WERI-Rb-1 (cell line): ENCODE measurements around the gene DUSP18.
"Not testable (repeated sequence)": the region's sequence is repeated elsewhere in the genome, so short reads cannot be mapped to it uniquely, and the experiment has no call there.

Source experiments
- DNase-seq: peaks from one replicate; pipeline ENCODE4 v3.0.0-alpha.2; 2020
- H3K27ac ChIP-seq: fragments of 250-450 bp; sonication (Bioruptor Pico); 2 replicates; pipeline ENCODE4 v1.5.1; 2020; ENCODE audit warnings: mild to moderate bottlenecking, moderate library complexity
- H3K27me3 ChIP-seq: fragments of 250-450 bp; sonication (Bioruptor Pico); 2 replicates; pipeline ENCODE4 v1.5.1; 2021; ENCODE audit warnings: mild to moderate bottlenecking, low read depth, moderate library complexity; ENCODE audit not compliant: insufficient read depth, severe bottlenecking
- H3K36me3 ChIP-seq: fragments of 250-450 bp; sonication (Bioruptor Pico); 2 replicates; pipeline ENCODE4 v1.5.1; 2020; ENCODE audit warnings: mild to moderate bottlenecking, moderate library complexity
- H3K4me3 ChIP-seq: 2 replicates; pipeline ENCODE4 v1.5.1; 2011; ENCODE audit warnings: low read depth, mild to moderate bottlenecking, control low read depth, low read length
- H3K9me3 ChIP-seq: fragments of 250-450 bp; sonication (Bioruptor Pico); 2 replicates; pipeline ENCODE4 v1.5.1; 2021; ENCODE audit warnings: mild to moderate bottlenecking, moderate library complexity; ENCODE audit not compliant: severe bottlenecking
- CTCF ChIP-seq: IDR thresholded peaks from 2 replicates; pipeline ENCODE4 v1.5.1; 2011; ENCODE audit warnings: low read depth, mild to moderate bottlenecking, control low read depth, inconsistent platforms, low read length

Gene DUSP18

GRCh38 chr22:30685178-30685577, 17.5 kb upstream of the DUSP18 start:
- no peak overlapping the region for H3K4me3 ChIP-seq
- TF ChIP-seq CTCF = no peak
- no peaks in the 10 kb centered on the region for H3K27me3 ChIP-seq
- H3K9me3 ChIP-seq = no peaks in the 10 kb centered on the region
- DNase-seq = no peak
- no peaks in the 10 kb centered on the region for H3K36me3 ChIP-seq
- H3K27ac ChIP-seq = no peak overlapping the region

GRCh38 chr22:30681831-30682230, 14.2 kb upstream of the DUSP18 start:
- H3K36me3 ChIP-seq = no peaks in the 10 kb centered on the region
- no peaks in the 10 kb centered on the region for H3K27me3 ChIP-seq
- no peak for DNase-seq
- no peaks in the 10 kb centered on the region for H3K9me3 ChIP-seq
- H3K4me3 ChIP-seq = no peak overlapping the region
- 0 out of 2 replicates have a peak overlapping the region, but pooled peaks have one; percentile 13 for H3K27ac ChIP-seq
- no peak for TF ChIP-seq CTCF

- Histone ChIP-seq H3K4me3 (no peak overlapping the region), H3K27me3 (no peaks in the 10 kb centered on the region), H3K27ac (peak overlapping the region; percentile 60), H3K9me3 (no peaks in the 10 kb centered on the region), H3K36me3 (no peaks in the 10 kb centered on the region)
- peak; percentile 61 for DNase-seq
- TF ChIP-seq CTCF = no peak
These were observed 13.5 kb upstream of the DUSP18 start for GRCh38 chr22:30680991-30681770.

- H3K4me3 ChIP-seq, DNase-seq, H3K36me3 ChIP-seq, H3K27me3 ChIP-seq, H3K9me3 ChIP-seq, H3K27ac ChIP-seq: not testable (repeated sequence)
These were observed 12.4 kb upstream of the DUSP18 start for GRCh38 chr22:30679895-30680690.

- not testable (repeated sequence) for H3K9me3 ChIP-seq, H3K27me3 ChIP-seq, DNase-seq, H3K27ac ChIP-seq, H3K36me3 ChIP-seq, H3K4me3 ChIP-seq
These were observed 8.9 kb upstream of the DUSP18 start for GRCh38 chr22:30676565-30676964.

GRCh38 chr22:30675436-30675835, 7.8 kb upstream of the DUSP18 start:
- no peaks in the 10 kb centered on the region for H3K27me3 ChIP-seq
- no peak for TF ChIP-seq CTCF
- H3K36me3 ChIP-seq = no peaks in the 10 kb centered on the region
- H3K4me3 ChIP-seq = no peak overlapping the region
- peak overlapping the region; percentile 72 for H3K27ac ChIP-seq
- H3K9me3 ChIP-seq = peaks cover 2% of the 10 kb centered on the region
- peak; percentile 68 for DNase-seq
